Esophagus muscularis mucosa (tissue), 3 donors: Measurements from ENCODE around the gene RAB11FIP4.

Source experiments
- CTCF ChIP-seq, 3 experiments: fragments of 200-600 bp in 2 of 3; fragments of 450-650 bp in 1 of 3; sonication (generic) in 2 of 3; IDR thresholded peaks; one replicate each; pipeline ENCODE4 v1.5.1; 2017 to 2019; ENCODE audit warnings: antibody characterized with exemption in 3 of 3, mild to moderate bottlenecking in 2 of 3, moderate library complexity in 1 of 3
- POLR2A ChIP-seq: fragments of 450-650 bp; IDR thresholded peaks from one replicate; pipeline ENCODE4 v1.6.1; 2017; ENCODE audit warnings: antibody characterized with exemption, moderate library complexity, mild to moderate bottlenecking, low read depth
- POLR2AphosphoS5 ChIP-seq, 2 donors: sonication (generic); formaldehyde crosslinking; IDR thresholded peaks; one replicate each; pipeline ENCODE4 v1.6.1; 2017; ENCODE audit warnings: antibody characterized with exemption in 2 of 2

- no peak for TF ChIP-seq POLR2A
- TF ChIP-seq CTCF (IDR thresholded peaks at IDR 0.05): no peak
- TF ChIP-seq POLR2AphosphoS5 (IDR thresholded peaks at IDR 0.05): no peak
Observed at GRCh38 chr17:31556969-31557645, 165.6 kb downstream of the RAB11FIP4 start.
